Inflammatory macrophage treated with lipopolysaccharide for 4 hours (primary cell): Measurements from ENCODE around the gene GNB3.
A peak's percentile ranks its signal among the peaks of the same experiment; 100 is the strongest.

Experiments
- DNase-seq: peaks from one replicate; pipeline ENCODE4 v3.0.0-alpha.2; 2020

GNB3 gene

GRCh38 chr12:6839482-6840201 lies 1.1 kb upstream of the GNB3 start:
- no peak for DNase-seq

GRCh38 chr12:6840330-6840729 lies 395 bp upstream of the GNB3 start:
- no peak for DNase-seq

- DNase-seq: no peak
Measured at GRCh38 chr12:6842075-6842474, 1.4 kb downstream of the GNB3 start.

- DNase-seq: no peak
Measured at GRCh38 chr12:6843118-6843902, 2.6 kb downstream of the GNB3 start.

- DNase-seq: no peak
Measured at GRCh38 chr12:6845395-6845794, 4.7 kb downstream of the GNB3 start.

GRCh38 chr12:6846316-6846869 lies 5.7 kb downstream of the GNB3 start:
- no peak for DNase-seq

- DNase-seq: no peak
Measured at GRCh38 chr12:6847676-6848075, 7.0 kb downstream of the GNB3 start.

- DNase-seq: no peak
Measured at GRCh38 chr12:6849427-6849826, 8.7 kb downstream of the GNB3 start.

- DNase-seq: no peak
Measured at GRCh38 chr12:6849976-6850560, 9.3 kb downstream of the GNB3 start.

GRCh38 chr12:6850796-6851152 lies 10.0 kb downstream of the GNB3 start:
- DNase-seq: no peak

GRCh38 chr12:6851153-6851920 lies 10.6 kb downstream of the GNB3 start, which contains the start of gene CDCA3:
CDCA3 (minus strand) TSS chr12:6851286; CDS start chr12:6850952, 334 bp downstream.
- DNase-seq: peak; percentile 99

- peak; percentile 100 for DNase-seq
Measured at GRCh38 chr12:6851921-6852650, 11.4 kb downstream of the GNB3 start, which contains the start of gene USP5. USP5 (plus strand) TSS chr12:6852150; CDS start chr12:6852180, 30 bp downstream.

GRCh38 chr12:6852651-6853354 lies 12.1 kb downstream of the GNB3 start:
- DNase-seq: no peak

GRCh38 chr12:6853626-6854025 lies 12.9 kb downstream of the GNB3 start:
- DNase-seq: no peak

GRCh38 chr12:6854036-6854435 lies 13.3 kb downstream of the GNB3 start:
- DNase-seq: no peak

- DNase-seq: no peak
Measured at GRCh38 chr12:6855322-6855721, 14.6 kb downstream of the GNB3 start.

GRCh38 chr12:6858799-6859198 lies 18.1 kb downstream of the GNB3 start:
- no peak for DNase-seq

- no peak for DNase-seq
Measured at GRCh38 chr12:6860116-6860515, 19.4 kb downstream of the GNB3 start.

GRCh38 chr12:6860942-6861341 lies 20.2 kb downstream of the GNB3 start:
- no peak for DNase-seq

GRCh38 chr12:6861391-6861790 lies 20.7 kb downstream of the GNB3 start:
- DNase-seq: no peak

GRCh38 chr12:6863033-6863432 lies 22.3 kb downstream of the GNB3 start:
- DNase-seq: no peak
